ENCODE results near the gene CTDP1. TPM values are rescaled to one million over a fixed set of nuclear protein-coding genes. Genes with fewer than 3 reads are reported as not detected.

The CTDP1 gene, protein sequence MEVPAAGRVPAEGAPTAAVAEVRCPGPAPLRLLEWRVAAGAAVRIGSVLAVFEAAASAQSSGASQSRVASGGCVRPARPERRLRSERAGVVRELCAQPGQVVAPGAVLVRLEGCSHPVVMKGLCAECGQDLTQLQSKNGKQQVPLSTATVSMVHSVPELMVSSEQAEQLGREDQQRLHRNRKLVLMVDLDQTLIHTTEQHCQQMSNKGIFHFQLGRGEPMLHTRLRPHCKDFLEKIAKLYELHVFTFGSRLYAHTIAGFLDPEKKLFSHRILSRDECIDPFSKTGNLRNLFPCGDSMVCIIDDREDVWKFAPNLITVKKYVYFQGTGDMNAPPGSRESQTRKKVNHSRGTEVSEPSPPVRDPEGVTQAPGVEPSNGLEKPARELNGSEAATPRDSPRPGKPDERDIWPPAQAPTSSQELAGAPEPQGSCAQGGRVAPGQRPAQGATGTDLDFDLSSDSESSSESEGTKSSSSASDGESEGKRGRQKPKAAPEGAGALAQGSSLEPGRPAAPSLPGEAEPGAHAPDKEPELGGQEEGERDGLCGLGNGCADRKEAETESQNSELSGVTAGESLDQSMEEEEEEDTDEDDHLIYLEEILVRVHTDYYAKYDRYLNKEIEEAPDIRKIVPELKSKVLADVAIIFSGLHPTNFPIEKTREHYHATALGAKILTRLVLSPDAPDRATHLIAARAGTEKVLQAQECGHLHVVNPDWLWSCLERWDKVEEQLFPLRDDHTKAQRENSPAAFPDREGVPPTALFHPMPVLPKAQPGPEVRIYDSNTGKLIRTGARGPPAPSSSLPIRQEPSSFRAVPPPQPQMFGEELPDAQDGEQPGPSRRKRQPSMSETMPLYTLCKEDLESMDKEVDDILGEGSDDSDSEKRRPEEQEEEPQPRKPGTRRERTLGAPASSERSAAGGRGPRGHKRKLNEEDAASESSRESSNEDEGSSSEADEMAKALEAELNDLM
- total RNA-seq, result 10.2 TPM
- long read RNA-seq, full-length matches to known transcripts, result 20 of 29 reads
- long read RNA-seq, partial matches to known transcripts, result 6 of 29 reads
- long read RNA-seq, other reads (novel, unspliced or antisense), result 3 of 29 reads

DNA sequence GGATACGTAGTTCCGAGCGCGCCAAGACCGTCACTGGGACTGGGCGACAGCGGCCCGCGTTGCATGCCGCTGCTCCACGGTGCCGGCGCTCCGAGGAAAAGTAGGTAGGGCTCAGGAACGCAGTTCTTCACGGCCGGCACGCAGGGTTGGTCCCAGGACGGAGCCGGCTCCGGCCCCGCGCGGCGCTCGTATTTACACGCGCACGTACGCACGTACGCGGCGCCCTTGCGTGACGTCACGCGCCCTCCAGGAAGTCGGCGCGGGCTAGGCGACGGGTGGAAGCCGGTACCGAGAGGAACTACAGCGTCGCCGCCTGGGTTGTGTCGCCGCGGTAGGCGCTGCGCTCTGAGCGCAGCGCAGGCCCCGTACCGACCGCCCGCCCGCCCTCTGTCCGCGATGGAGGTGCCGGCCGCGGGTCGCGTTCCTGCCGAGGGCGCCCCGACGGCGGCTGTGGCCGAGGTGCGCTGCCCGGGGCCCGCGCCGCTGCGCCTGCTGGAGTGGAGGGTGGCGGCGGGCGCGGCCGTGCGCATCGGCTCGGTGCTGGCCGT is at the start of gene CTDP1:
Gene CTDP1 (plus strand): TSS at position 252 of the 548 bp plus-strand sequence. CDS start 145 bp downstream, at position 397.
- ATAC-seq (peak; percentile 86), DNase-seq (peak; percentile 97)
- intact Hi-C loops (cut with micrococcal nuclease), result no loop called here

- ATAC-seq (no peak), DNase-seq (no peak)
- intact Hi-C loops (cut with micrococcal nuclease), result no loop called here
These were observed 49.1 kb upstream of the CTDP1 start for GRCh38 chr18:79630281-79631095.

- DNase-seq (no peak), ATAC-seq (no peak)
- intact Hi-C loops (cut with micrococcal nuclease), result no loop called here
These were observed 48.5 kb upstream of the CTDP1 start for GRCh38 chr18:79631096-79631507.

- DNase-seq, result no peak
- intact Hi-C loops (cut with micrococcal nuclease), result no loop called here
- no peak for ATAC-seq
These were observed 47.7 kb upstream of the CTDP1 start for GRCh38 chr18:79631761-79632446.

- no peak for ATAC-seq
- intact Hi-C loops (cut with micrococcal nuclease), result no loop called here
- no peak for DNase-seq
These were observed 46.8 kb upstream of the CTDP1 start for GRCh38 chr18:79632765-79633164.

- ATAC-seq (no peak), DNase-seq (peak; percentile 9)
- intact Hi-C loops (cut with micrococcal nuclease), result no loop called here
These were observed 45.4 kb upstream of the CTDP1 start for GRCh38 chr18:79634186-79634585.

DNA sequence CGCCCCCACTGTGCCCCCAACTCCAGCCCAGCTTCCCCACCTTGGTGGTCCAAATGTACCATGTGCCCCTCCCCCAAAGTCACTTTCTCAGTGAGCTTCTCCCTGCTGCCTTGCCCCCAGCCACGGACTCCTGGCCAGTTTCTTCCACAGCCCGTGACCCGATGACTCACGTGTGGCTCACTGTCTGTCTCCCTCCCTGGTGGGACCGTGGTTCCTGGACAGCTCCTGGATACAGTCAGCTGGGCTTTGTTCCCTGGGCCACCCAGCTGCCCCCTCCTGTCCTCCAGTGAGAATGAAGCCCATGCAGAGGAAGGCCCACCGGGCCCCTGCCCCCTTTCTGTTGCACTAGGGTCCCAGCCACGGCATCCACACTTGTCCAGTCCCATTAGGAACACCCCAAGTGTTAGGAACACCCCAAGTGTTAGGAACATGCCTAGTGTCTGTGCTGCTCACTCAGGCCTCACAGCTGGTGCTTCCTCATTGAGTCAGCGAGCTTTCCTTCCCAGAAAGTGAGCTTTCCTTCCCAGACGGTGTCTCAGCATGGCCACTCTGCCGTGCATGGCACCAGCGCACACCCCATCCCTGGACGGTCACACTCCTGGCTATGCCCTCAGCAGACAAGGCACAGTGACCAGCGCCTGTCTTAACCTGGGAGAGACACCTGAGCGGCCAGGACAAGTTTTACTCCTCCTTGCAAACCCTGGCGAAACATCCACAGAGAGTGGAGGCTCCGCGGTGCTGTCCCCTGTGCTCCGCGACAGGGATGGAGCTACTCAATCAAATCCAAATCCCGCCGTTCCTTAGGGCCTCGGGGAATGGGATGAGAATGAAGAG is 44.8 kb upstream of the CTDP1 start:
- DNase-seq, result no peak
- no peak for ATAC-seq
- intact Hi-C loops (cut with micrococcal nuclease), result no loop called here

DNA sequence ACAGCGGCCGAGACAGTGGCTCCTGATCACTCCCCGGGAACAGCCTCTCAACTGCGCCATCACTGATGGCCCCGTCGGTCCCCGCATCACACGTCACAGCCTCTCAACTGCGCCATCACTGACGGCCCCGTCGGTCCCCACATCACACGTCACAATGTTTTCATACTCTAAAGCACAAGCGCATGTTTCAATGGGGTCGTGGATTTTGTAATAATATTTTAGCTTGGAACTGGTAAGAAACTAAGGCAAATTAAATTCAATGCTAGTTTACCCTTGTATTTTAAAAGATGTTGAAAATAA is 44.2 kb upstream of the CTDP1 start:
- DNase-seq, result no peak
- no peak for ATAC-seq
- intact Hi-C loops (cut with micrococcal nuclease), result no loop called here

DNA sequence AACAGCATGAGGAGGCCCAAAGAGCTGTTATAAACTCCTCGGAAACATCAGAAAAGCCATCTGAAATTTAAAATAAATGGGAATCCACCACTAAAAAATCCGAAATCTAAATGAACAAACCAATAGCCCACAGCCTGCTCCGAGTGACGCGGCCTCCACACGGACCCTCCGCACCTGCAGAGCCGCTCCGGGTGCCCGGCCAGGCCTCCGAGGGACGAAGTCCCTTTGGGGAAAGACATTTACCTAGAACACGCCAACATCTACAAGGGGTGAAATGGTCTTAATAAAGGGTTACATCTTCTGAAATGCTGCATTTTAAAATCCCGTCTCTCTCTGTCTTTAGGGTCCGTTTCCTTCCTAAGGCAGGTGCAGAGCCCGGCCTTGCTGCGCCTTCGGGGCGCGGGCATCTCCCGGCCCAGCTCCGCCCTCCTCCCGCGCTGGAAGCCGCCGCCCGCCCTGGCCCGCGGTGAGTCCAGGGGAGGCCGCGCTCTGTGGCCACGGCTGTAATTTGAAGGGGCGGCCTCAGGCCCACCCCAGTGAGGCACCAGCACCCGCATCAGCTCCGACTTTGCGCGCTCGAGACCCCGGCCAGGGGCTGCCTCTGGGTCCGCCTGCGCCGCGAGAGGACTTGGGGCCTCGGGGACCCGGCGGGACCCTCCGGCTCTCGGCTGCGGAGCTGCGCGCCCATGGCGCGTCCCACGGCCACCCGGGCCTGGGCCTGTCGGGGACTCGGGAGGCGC is 42.3 kb upstream of the CTDP1 start:
- ATAC-seq, result no peak
- DNase-seq, result no peak
- intact Hi-C loops (cut with micrococcal nuclease), result no loop called here

- DNase-seq, result no peak
- no peak for ATAC-seq
- intact Hi-C loops (cut with micrococcal nuclease), result no loop called here
These were observed 41.4 kb upstream of the CTDP1 start for GRCh38 chr18:79637921-79638909.

- ATAC-seq, result no peak
These were observed 40.4 kb upstream of the CTDP1 start for GRCh38 chr18:79639072-79639829.

GRCh38 chr18:79640064-79640672 is 39.4 kb upstream of the CTDP1 start:
- ATAC-seq, result no peak
- intact Hi-C loops (cut with micrococcal nuclease), result loop anchor here (5.0 kb wide), 1 partner anchor 258 kb away; no protein-coding TSS in a partner anchor
- DNase-seq, result no peak

More at GRCh38 chr18:79639072-79639829, 40.4 kb upstream of the CTDP1 start:
- no peak for DNase-seq
- intact Hi-C loops (cut with micrococcal nuclease), result no loop called here

GRCh38 chr18:79640875-79641274 is 38.7 kb upstream of the CTDP1 start:
- intact Hi-C loops (cut with micrococcal nuclease), result loop anchor here (5.0 kb wide), 1 partner anchor 259 kb away; no protein-coding TSS in a partner anchor
- DNase-seq, result no peak
- no peak for ATAC-seq

- no peak for DNase-seq
- ATAC-seq, result no peak
- intact Hi-C loops (cut with micrococcal nuclease), result loop anchor here (5.0 kb wide), 1 partner anchor 260 kb away; no protein-coding TSS in a partner anchor
These were observed 37.7 kb upstream of the CTDP1 start for GRCh38 chr18:79641722-79642497.
